GF-D8 (cell line): Measurements from ENCODE around the gene ARFGEF3.

Experiments used
- DNase-seq: peaks from one replicate; lab custom pipeline; 2025; lab: John Stamatoyannopoulos, UW

Gene ARFGEF3

GRCh38 chr6:138309695-138310094, 148.0 kb downstream of the ARFGEF3 start:
- no peak for DNase-seq

GRCh38 chr6:138310294-138310693, 148.6 kb downstream of the ARFGEF3 start:
- no peak for DNase-seq

GRCh38 chr6:138310821-138311220, 149.1 kb downstream of the ARFGEF3 start:
- no peak for DNase-seq

- DNase-seq = no peak
These were observed 149.5 kb downstream of the ARFGEF3 start for GRCh38 chr6:138311268-138311667.

GRCh38 chr6:138318741-138319375, 157.1 kb downstream of the ARFGEF3 start:
- no peak for DNase-seq

- DNase-seq = no peak
These were observed 160.2 kb downstream of the ARFGEF3 start for GRCh38 chr6:138321934-138322333.

GRCh38 chr6:138323821-138324220, 162.1 kb downstream of the ARFGEF3 start:
- no peak for DNase-seq

- no peak for DNase-seq
These were observed 166.5 kb downstream of the ARFGEF3 start for GRCh38 chr6:138328210-138328609.

GRCh38 chr6:138330763-138331162, 169.0 kb downstream of the ARFGEF3 start:
- DNase-seq = no peak

- DNase-seq = no peak
These were observed 169.7 kb downstream of the ARFGEF3 start for GRCh38 chr6:138331444-138331843.

GRCh38 chr6:138331984-138332383, 170.2 kb downstream of the ARFGEF3 start:
- no peak for DNase-seq

GRCh38 chr6:138334000-138334399, 172.3 kb downstream of the ARFGEF3 start:
- DNase-seq = no peak

GRCh38 chr6:138334963-138335362, 173.2 kb downstream of the ARFGEF3 start:
- DNase-seq = no peak

- no peak for DNase-seq
These were observed 174.5 kb downstream of the ARFGEF3 start for GRCh38 chr6:138336221-138336620.

GRCh38 chr6:138337076-138337475, 175.3 kb downstream of the ARFGEF3 start:
- no peak for DNase-seq

GRCh38 chr6:138339024-138339423, 177.3 kb downstream of the ARFGEF3 start:
- DNase-seq = no peak

- no peak for DNase-seq
These were observed 179.4 kb downstream of the ARFGEF3 start for GRCh38 chr6:138341176-138341575.

- DNase-seq = no peak
These were observed 181.4 kb downstream of the ARFGEF3 start for GRCh38 chr6:138343112-138343511.

GRCh38 chr6:138345565-138346285, 184.0 kb downstream of the ARFGEF3 start:
- DNase-seq = no peak

GRCh38 chr6:138346302-138347195, 184.8 kb downstream of the ARFGEF3 start:
- no peak for DNase-seq

- no peak for DNase-seq
These were observed 186.1 kb downstream of the ARFGEF3 start for GRCh38 chr6:138347864-138348263.

- no peak for DNase-seq
These were observed 188.2 kb downstream of the ARFGEF3 start for GRCh38 chr6:138349891-138350290.

- DNase-seq = no peak
These were observed 196.2 kb downstream of the ARFGEF3 start for GRCh38 chr6:138357928-138358327.
